Astrocyte (in vitro differentiated cells and primary cell): ENCODE measurements around the gene VWA8. TPM values are rescaled to one million over a fixed set of nuclear protein-coding genes. Genes with fewer than 3 reads are reported as not detected.

Experiments used
- DNase-seq: peaks from one replicate; pipeline ENCODE4 v3.0.0-alpha.2; 2010; ENCODE audit warnings: low read depth
- FAIRE-seq: peaks from 2 replicates; lab custom pipeline; 2011; peaks lifted over from hg19 to GRCh38; lab: Jason Lieb, UNC
- H2AFZ ChIP-seq: 2 replicates; pipeline ENCODE4 v1.6.0; 2012; ENCODE audit warnings: low read depth, low read length, inconsistent platforms
- H3K27ac ChIP-seq: 2 replicates; pipeline ENCODE4 v1.5.1; 2011; ENCODE audit warnings: low read depth, low read length, inconsistent platforms
- H3K27me3 ChIP-seq: 2 replicates; pipeline ENCODE4 v1.6.0; 2011; ENCODE audit warnings: low read length, inconsistent platforms; ENCODE audit not compliant: insufficient read depth
- H3K36me3 ChIP-seq: 2 replicates; pipeline ENCODE4 v1.5.1; 2011; ENCODE audit warnings: low read length, inconsistent platforms; ENCODE audit not compliant: insufficient read depth
- H3K4me1 ChIP-seq: 2 replicates; pipeline ENCODE4 v1.5.1; 2011; ENCODE audit warnings: low read length, inconsistent platforms; ENCODE audit not compliant: insufficient read depth
- H3K4me2 ChIP-seq: 2 replicates; pipeline ENCODE4 v1.6.0; 2012; ENCODE audit warnings: low read length, inconsistent platforms
- H3K4me3 ChIP-seq: 2 replicates; pipeline ENCODE4 v1.5.1; 2011; ENCODE audit warnings: low read depth, mild to moderate bottlenecking, low read length, inconsistent platforms; ENCODE audit not compliant: insufficient read depth
- H3K79me2 ChIP-seq: 2 replicates; pipeline ENCODE4 v1.6.0; 2012; ENCODE audit warnings: mild to moderate bottlenecking, low read length, inconsistent platforms; ENCODE audit not compliant: insufficient read depth
- H3K9ac ChIP-seq: 2 replicates; pipeline ENCODE4 v1.6.0; 2012; ENCODE audit warnings: mild to moderate bottlenecking, low read length, inconsistent platforms
- H3K9me3 ChIP-seq: 2 replicates; pipeline ENCODE4 v1.5.1; 2012; ENCODE audit warnings: low read depth, mild to moderate bottlenecking, low read length, inconsistent platforms; ENCODE audit not compliant: insufficient read depth
- H4K20me1 ChIP-seq: 2 replicates; pipeline ENCODE4 v1.6.0; 2012; ENCODE audit warnings: low read length, inconsistent platforms; ENCODE audit not compliant: insufficient read depth
- H3K27ac Mint-ChIP-seq: one replicate; pipeline ENCODE4 v1.8.0; 2021; ENCODE audit warnings: mild to moderate bottlenecking, mixed read lengths; ENCODE audit not compliant: unreplicated experiment
- H3K27me3 Mint-ChIP-seq: one replicate; pipeline ENCODE4 v1.8.0; 2021; ENCODE audit warnings: low read depth, mixed read lengths; ENCODE audit not compliant: unreplicated experiment
- H3K36me3 Mint-ChIP-seq: one replicate; pipeline ENCODE4 v1.8.0; 2021; ENCODE audit warnings: low read depth, mixed read lengths; ENCODE audit not compliant: unreplicated experiment
- H3K4me1 Mint-ChIP-seq: one replicate; pipeline ENCODE4 v1.8.0; 2021; ENCODE audit warnings: low read depth, mixed read lengths; ENCODE audit not compliant: unreplicated experiment
- H3K4me3 Mint-ChIP-seq: one replicate; pipeline ENCODE4 v1.8.0; 2021; ENCODE audit warnings: mild to moderate bottlenecking, moderate library complexity, mixed read lengths; ENCODE audit not compliant: unreplicated experiment
- H3K9me3 Mint-ChIP-seq: one replicate; pipeline ENCODE4 v1.8.0; 2021; ENCODE audit warnings: mild to moderate bottlenecking, mixed read lengths; ENCODE audit not compliant: unreplicated experiment
- CTCF ChIP-seq: IDR thresholded peaks from 2 replicates; pipeline ENCODE4 v1.5.1; 2011; ENCODE audit warnings: low read depth, mild to moderate bottlenecking, inconsistent platforms, low read length, moderate library complexity; ENCODE audit not compliant: insufficient read depth
- EZH2 ChIP-seq: IDR thresholded peaks from 2 replicates; pipeline ENCODE4 v1.6.1; 2012; ENCODE audit warnings: mild to moderate bottlenecking, low read length, inconsistent platforms; ENCODE audit not compliant: insufficient read depth
- total RNA-seq: library from RNA; stranded (reverse); gene quantifications from 2 replicates; pipeline ENCODE4 v1.2.1, GENCODE V29; 2021

VWA8 gene
- total RNA-seq, 1 donor from 2014 or later: 15.6 TPM

- no peak for DNase-seq
- Mint-ChIP-seq H3K4me1 (peaks cover 40% of the 10 kb centered on the region), H3K4me3 (no peak overlapping the region), H3K36me3 (no peaks in the 10 kb centered on the region), H3K9me3 (peaks cover 6% of the 10 kb centered on the region), H3K27ac (no peak overlapping the region), H3K27me3 (peaks cover 45% of the 10 kb centered on the region)
- no peak for FAIRE-seq
- Histone ChIP-seq H3K4me2 (no peak overlapping the region), H3K36me3 (no peaks in the 10 kb centered on the region), H2AFZ (no peak overlapping the region), H3K79me2 (no peaks in the 10 kb centered on the region), H4K20me1 (no peaks in the 10 kb centered on the region), H3K9ac (no peak overlapping the region), H3K4me3 (no peak overlapping the region), H3K27ac (no peak overlapping the region), H3K27me3 (peaks cover 4% of the 10 kb centered on the region), H3K9me3 (no peaks in the 10 kb centered on the region), H3K4me1 (peaks cover 25% of the 10 kb centered on the region)
- TF ChIP-seq EZH2 (no peak), CTCF (no peak)
These were observed 412.0 kb downstream of the VWA8 start for GRCh38 chr13:41548910-41549309.

GRCh38 chr13:41548031-41548430 is 412.9 kb downstream of the VWA8 start:
- Histone ChIP-seq H3K27ac (no peak overlapping the region), H3K79me2 (no peaks in the 10 kb centered on the region), H4K20me1 (no peaks in the 10 kb centered on the region), H3K9me3 (no peaks in the 10 kb centered on the region), H3K9ac (no peak overlapping the region), H3K4me2 (no peak overlapping the region), H3K36me3 (no peaks in the 10 kb centered on the region), H3K4me3 (no peak overlapping the region), H3K27me3 (peaks cover 2% of the 10 kb centered on the region), H2AFZ (peak overlapping the region; percentile 68), H3K4me1 (peaks cover 25% of the 10 kb centered on the region)
- H3K27me3 Mint-ChIP-seq: peaks cover 39% of the 10 kb centered on the region
- no peak for TF ChIP-seq EZH2
- TF ChIP-seq CTCF: no peak
- H3K9me3 Mint-ChIP-seq: peaks cover 5% of the 10 kb centered on the region
- peaks cover 40% of the 10 kb centered on the region for H3K4me1 Mint-ChIP-seq
- peak overlapping the region; percentile 84 for H3K27ac Mint-ChIP-seq
- no peak overlapping the region for H3K4me3 Mint-ChIP-seq
- DNase-seq: no peak
- no peak for FAIRE-seq
- peaks cover 3% of the 10 kb centered on the region for H3K36me3 Mint-ChIP-seq

GRCh38 chr13:41547251-41548000 is 413.5 kb downstream of the VWA8 start:
- DNase-seq (no peak), FAIRE-seq (no peak)
- Histone ChIP-seq H3K9ac (no peak overlapping the region), H3K4me3 (no peak overlapping the region), H4K20me1 (no peaks in the 10 kb centered on the region), H3K27me3 (peaks cover 2% of the 10 kb centered on the region), H3K4me1 (peaks cover 25% of the 10 kb centered on the region), H3K36me3 (no peaks in the 10 kb centered on the region), H3K9me3 (peaks cover under 1% of the 10 kb centered on the region), H3K27ac (no peak overlapping the region), H3K79me2 (no peaks in the 10 kb centered on the region), H2AFZ (peak overlapping the region; percentile 68), H3K4me2 (no peak overlapping the region)
- H3K27ac Mint-ChIP-seq: peak overlapping the region; percentile 84
- H3K4me1 Mint-ChIP-seq: peaks cover 40% of the 10 kb centered on the region
- H3K36me3 Mint-ChIP-seq: peaks cover 3% of the 10 kb centered on the region
- H3K27me3 Mint-ChIP-seq: peaks cover 35% of the 10 kb centered on the region
- peaks cover 5% of the 10 kb centered on the region for H3K9me3 Mint-ChIP-seq
- H3K4me3 Mint-ChIP-seq: no peak overlapping the region
- TF ChIP-seq CTCF: no peak
- TF ChIP-seq EZH2: no peak
